GM13977 (cell line): ENCODE measurements around the gene AKAP17A.

ENCODE experiments used
- DNase-seq: peaks from one replicate; pipeline ENCODE4 v3.0.0; 2012; ENCODE audit warnings: low spot score
- CTCF ChIP-seq: IDR thresholded peaks from 2 replicates; pipeline ENCODE4 v1.5.1; 2012; ENCODE audit warnings: mild to moderate bottlenecking, control low read depth; ENCODE audit not compliant: insufficient read depth; ENCODE audit errors: extremely low read depth, missing control alignments
- in situ Hi-C: fragments of 300-500 bp; cut with MboI; formaldehyde crosslinking; loops from one replicate; pipeline ENCODE4 v1.12.0; 2022; ENCODE audit warnings: low sequenced_read_pairs, low pct_unique_long_range_greater_than_20kb, mixed read lengths, inconsistent platforms; ENCODE audit not compliant: unreplicated experiment

Gene AKAP17A

GRCh38 chrX:1593286-1594271 is 2.2 kb downstream of the AKAP17A start:
- peak; percentile 7 for DNase-seq
- TF ChIP-seq CTCF, result no peak
- in situ Hi-C loops, result no loop called here

GRCh38 chrX:1595711-1596060 is 4.3 kb downstream of the AKAP17A start:
- no peak for TF ChIP-seq CTCF
- no peak for DNase-seq
- in situ Hi-C loops, result no loop called here

GRCh38 chrX:1596676-1597344 is 5.4 kb downstream of the AKAP17A start:
- in situ Hi-C loops, result no loop called here
- peak; percentile 24 for DNase-seq
- no peak for TF ChIP-seq CTCF

GRCh38 chrX:1597345-1598020 is 6.1 kb downstream of the AKAP17A start:
- no peak for TF ChIP-seq CTCF
- in situ Hi-C loops, result no loop called here
- peak; percentile 24 for DNase-seq

- no peak for TF ChIP-seq CTCF
- in situ Hi-C loops, result no loop called here
- peak; percentile 57 for DNase-seq
Observed at GRCh38 chrX:1598021-1598875, 6.8 kb downstream of the AKAP17A start.
